SK-N-SH treated with all-trans-retinoic acid at 6 μM for 48 hours (cell line): ENCODE results near the gene PPP1R1B.

Experiments used
- ATAC-seq: fragments of 200-7000 bp; cut with Tn5 transposase; 3 replicates; pipeline ENCODE4 v1.9.1; 2020; ENCODE audit warnings: mild to moderate bottlenecking, moderate library complexity
- ARNTL ChIP-seq: fragments of 450-650 bp; formaldehyde crosslinking; IDR thresholded peaks from 2 replicates; pipeline ENCODE4 v1.5.0; 2020; ENCODE audit warnings: low read depth, mild to moderate bottlenecking, moderate library complexity, borderline replicate concordance
- BACH2 ChIP-seq: fragments of 250-450 bp; sonication (Bioruptor Pico); IDR thresholded peaks from 2 replicates; pipeline ENCODE4 v1.9.0; 2021; ENCODE audit warnings: mild to moderate bottlenecking, borderline replicate concordance
- CSDC2 ChIP-seq: fragments of 250-450 bp; sonication (Bioruptor Pico); IDR thresholded peaks from 2 replicates; pipeline ENCODE4 v1.5.0; 2020; ENCODE audit warnings: mild to moderate bottlenecking, moderate library complexity
- ESRRG ChIP-seq: fragments of 250-450 bp; sonication (Bioruptor Pico); IDR thresholded peaks from 2 replicates; pipeline ENCODE4 v1.6.1; 2021; ENCODE audit warnings: mild to moderate bottlenecking
- ISL1 ChIP-seq: fragments of 250-450 bp; sonication (Bioruptor Pico); IDR thresholded peaks from 2 replicates; pipeline ENCODE4 v2.1.2; 2022; ENCODE audit warnings: mild to moderate bottlenecking, moderate library complexity
- PPARA ChIP-seq: fragments of 250-450 bp; sonication (Bioruptor Pico); IDR thresholded peaks from 2 replicates; pipeline ENCODE4 v1.5.0; 2020; ENCODE audit warnings: mild to moderate bottlenecking, borderline replicate concordance
- RARB ChIP-seq: fragments of 250-450 bp; sonication (Bioruptor Pico); IDR thresholded peaks from 2 replicates; pipeline ENCODE4 v1.8.0; 2021; ENCODE audit warnings: mild to moderate bottlenecking, moderate library complexity
- SNAI2 ChIP-seq: fragments of 250-450 bp; sonication (Bioruptor Pico); IDR thresholded peaks from 2 replicates; pipeline ENCODE4 v1.5.0; 2020; ENCODE audit warnings: mild to moderate bottlenecking, moderate library complexity
- TCF4 ChIP-seq: fragments of 250-450 bp; sonication (Bioruptor Pico); IDR thresholded peaks from 2 replicates; pipeline ENCODE4 v1.8.0; 2021; ENCODE audit warnings: mild to moderate bottlenecking, moderate library complexity, borderline replicate concordance
- TOX ChIP-seq: fragments of 250-450 bp; sonication (Bioruptor Pico); IDR thresholded peaks from 2 replicates; pipeline ENCODE4 v1.8.0; 2021; ENCODE audit warnings: mild to moderate bottlenecking, moderate library complexity, borderline replicate concordance
- ZC3H10 ChIP-seq: fragments of 250-450 bp; sonication (Bioruptor Pico); IDR thresholded peaks from 2 replicates; pipeline ENCODE4 v1.5.1; 2021; ENCODE audit warnings: mild to moderate bottlenecking, moderate library complexity
- ZFP3 ChIP-seq: fragments of 250-450 bp; sonication (Bioruptor Pico); IDR thresholded peaks from 2 replicates; pipeline ENCODE4 v1.5.0; 2020; ENCODE audit warnings: mild to moderate bottlenecking, moderate library complexity
- ZFP30 ChIP-seq: fragments of 450-650 bp; formaldehyde crosslinking; IDR thresholded peaks from 2 replicates; pipeline ENCODE4 v1.5.0; 2022; ENCODE audit warnings: mild to moderate bottlenecking, moderate library complexity
- ZNF565 ChIP-seq: fragments of 450-650 bp; formaldehyde crosslinking; conservative IDR thresholded peaks from 2 replicates; pipeline ENCODE4 v1.5.0; 2020; ENCODE audit warnings: low read depth, mild to moderate bottlenecking, moderate library complexity
- ZNF8 ChIP-seq: fragments of 450-650 bp; formaldehyde crosslinking; IDR thresholded peaks from 2 replicates; pipeline ENCODE4 v1.5.0; 2020; ENCODE audit warnings: mild to moderate bottlenecking, moderate library complexity
- TF ChIP-seq, protein P1 (sequence below): fragments of 250-450 bp; sonication (Bioruptor Pico); IDR thresholded peaks from 2 replicates; pipeline ENCODE4 v1.8.0; 2021; ENCODE audit warnings: low read depth, mild to moderate bottlenecking, moderate library complexity, borderline replicate concordance
- TF ChIP-seq, protein P2 (sequence below): fragments of 250-450 bp; sonication (Bioruptor Pico); IDR thresholded peaks from 2 replicates; pipeline ENCODE4 v1.5.1; 2020; ENCODE audit warnings: low read depth, mild to moderate bottlenecking, moderate library complexity
- TF ChIP-seq, protein P3 (sequence below): fragments of 250-450 bp; sonication (Bioruptor Pico); IDR thresholded peaks from 2 replicates; pipeline ENCODE4 v1.8.0; 2020; ENCODE audit warnings: mild to moderate bottlenecking, moderate library complexity, borderline replicate concordance

Gene PPP1R1B

DNA sequence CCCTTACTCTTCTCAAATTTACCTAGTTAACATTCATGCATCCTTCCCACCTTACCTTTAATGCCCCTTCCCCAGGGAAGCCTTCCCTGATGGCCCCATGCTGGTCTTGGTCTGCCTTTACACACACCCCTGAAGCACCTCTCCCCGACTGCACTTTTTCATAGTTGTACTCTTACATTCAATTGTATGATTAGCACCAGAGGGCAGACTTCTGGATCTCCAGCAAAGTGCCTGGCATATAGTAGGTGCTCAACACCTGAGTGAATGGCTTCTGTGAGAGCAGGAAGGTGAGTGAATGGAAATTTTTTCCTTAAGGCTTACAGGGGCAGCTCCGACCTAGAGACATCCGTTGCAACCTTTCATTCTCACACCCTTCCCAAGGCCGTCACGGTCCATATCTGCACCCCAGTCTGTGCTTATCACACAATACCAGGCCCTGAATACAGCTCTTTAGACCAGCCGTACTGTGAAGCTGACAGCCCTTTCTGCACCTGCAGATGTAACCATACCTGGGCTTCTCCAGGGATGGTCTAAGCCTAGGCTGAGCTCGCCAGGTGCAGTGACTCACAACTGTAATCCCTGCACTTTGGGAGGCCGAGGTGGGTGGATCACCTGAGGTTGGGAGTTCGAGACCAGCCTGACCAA lies 56.7 kb downstream of the PPP1R1B start:
- ATAC-seq: no peak
- no peak for TF ChIP-seq ZNF8 (CRISPR knock-in tag)
- no peak for TF ChIP-seq CSDC2 (CRISPR knock-in tag)
- no peak for TF ChIP-seq ISL1 (CRISPR knock-in tag)
- TF ChIP-seq, protein P1, sequence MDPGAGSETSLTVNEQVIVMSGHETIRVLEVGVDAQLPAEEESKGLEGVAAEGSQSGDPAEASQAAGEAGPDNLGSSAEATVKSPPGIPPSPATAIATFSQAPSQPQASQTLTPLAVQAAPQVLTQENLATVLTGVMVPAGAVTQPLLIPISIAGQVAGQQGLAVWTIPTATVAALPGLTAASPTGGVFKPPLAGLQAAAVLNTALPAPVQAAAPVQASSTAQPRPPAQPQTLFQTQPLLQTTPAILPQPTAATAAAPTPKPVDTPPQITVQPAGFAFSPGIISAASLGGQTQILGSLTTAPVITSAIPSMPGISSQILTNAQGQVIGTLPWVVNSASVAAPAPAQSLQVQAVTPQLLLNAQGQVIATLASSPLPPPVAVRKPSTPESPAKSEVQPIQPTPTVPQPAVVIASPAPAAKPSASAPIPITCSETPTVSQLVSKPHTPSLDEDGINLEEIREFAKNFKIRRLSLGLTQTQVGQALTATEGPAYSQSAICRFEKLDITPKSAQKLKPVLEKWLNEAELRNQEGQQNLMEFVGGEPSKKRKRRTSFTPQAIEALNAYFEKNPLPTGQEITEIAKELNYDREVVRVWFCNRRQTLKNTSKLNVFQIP: no peak
- TF ChIP-seq, protein P2, sequence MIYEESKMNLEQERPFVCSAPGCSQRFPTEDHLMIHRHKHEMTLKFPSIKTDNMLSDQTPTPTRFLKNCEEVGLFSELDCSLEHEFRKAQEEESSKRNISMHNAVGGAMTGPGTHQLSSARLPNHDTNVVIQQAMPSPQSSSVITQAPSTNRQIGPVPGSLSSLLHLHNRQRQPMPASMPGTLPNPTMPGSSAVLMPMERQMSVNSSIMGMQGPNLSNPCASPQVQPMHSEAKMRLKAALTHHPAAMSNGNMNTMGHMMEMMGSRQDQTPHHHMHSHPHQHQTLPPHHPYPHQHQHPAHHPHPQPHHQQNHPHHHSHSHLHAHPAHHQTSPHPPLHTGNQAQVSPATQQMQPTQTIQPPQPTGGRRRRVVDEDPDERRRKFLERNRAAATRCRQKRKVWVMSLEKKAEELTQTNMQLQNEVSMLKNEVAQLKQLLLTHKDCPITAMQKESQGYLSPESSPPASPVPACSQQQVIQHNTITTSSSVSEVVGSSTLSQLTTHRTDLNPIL (CRISPR knock-in tag): no peak
- no peak for TF ChIP-seq ZFP3
- TF ChIP-seq, protein P3, sequence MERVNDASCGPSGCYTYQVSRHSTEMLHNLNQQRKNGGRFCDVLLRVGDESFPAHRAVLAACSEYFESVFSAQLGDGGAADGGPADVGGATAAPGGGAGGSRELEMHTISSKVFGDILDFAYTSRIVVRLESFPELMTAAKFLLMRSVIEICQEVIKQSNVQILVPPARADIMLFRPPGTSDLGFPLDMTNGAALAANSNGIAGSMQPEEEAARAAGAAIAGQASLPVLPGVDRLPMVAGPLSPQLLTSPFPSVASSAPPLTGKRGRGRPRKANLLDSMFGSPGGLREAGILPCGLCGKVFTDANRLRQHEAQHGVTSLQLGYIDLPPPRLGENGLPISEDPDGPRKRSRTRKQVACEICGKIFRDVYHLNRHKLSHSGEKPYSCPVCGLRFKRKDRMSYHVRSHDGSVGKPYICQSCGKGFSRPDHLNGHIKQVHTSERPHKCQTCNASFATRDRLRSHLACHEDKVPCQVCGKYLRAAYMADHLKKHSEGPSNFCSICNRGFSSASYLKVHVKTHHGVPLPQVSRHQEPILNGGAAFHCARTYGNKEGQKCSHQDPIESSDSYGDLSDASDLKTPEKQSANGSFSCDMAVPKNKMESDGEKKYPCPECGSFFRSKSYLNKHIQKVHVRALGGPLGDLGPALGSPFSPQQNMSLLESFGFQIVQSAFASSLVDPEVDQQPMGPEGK (CRISPR knock-in tag): no peak
- TF ChIP-seq BACH2 (CRISPR knock-in tag): no peak
- TF ChIP-seq TCF4 (CRISPR knock-in tag): no peak
- TF ChIP-seq SNAI2 (CRISPR knock-in tag): no peak

DNA sequence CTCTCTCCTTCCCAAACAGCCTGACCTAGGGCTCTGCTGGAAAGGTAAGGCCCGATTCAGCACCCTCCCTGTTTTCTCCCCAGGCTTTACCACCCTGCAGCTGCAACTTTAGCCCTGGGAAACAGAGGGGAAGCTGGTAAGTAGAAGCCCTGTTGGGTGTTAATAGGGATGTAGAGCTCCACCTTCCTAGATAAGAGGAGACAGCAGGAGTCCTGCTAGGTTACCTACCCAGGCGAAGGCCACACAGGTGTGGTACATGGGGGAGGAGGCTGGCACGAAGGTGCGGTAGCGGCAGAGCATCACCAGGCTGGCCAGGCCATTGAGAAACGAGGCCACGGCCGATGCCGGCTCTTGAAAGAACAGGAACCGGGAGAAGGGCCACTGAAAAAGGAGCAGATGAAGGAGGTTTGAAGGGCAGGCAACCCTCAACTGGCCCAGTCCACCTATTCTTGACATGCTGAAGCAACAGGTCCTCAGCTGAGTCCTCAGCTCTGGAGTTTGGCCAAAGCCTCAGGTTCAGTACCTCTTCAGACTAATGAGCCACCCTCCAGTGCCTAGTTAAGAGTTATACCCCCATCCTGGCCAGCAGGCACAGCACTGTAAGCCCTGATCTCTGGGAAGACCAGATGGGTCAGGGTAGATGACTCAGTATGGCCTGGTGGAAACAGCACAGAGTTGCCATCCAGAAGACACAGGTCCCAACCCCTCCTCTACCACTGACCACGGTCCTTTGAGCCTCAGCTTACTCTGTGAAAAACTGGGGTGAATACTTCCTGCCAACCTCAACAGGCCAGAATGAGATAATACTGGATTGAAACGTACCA lies 57.8 kb downstream of the PPP1R1B start:
- TF ChIP-seq ZFP30 (no peak), ZFP3 (no peak), ESRRG (no peak), ZC3H10 (no peak), PPARA (CRISPR knock-in tag) (no peak), ARNTL (CRISPR knock-in tag) (no peak), RARB (CRISPR knock-in tag) (no peak), ZNF8 (CRISPR knock-in tag) (no peak), TOX (no peak), ZNF565 (no peak), ISL1 (CRISPR knock-in tag) (no peak), BACH2 (CRISPR knock-in tag) (no peak)
- TF ChIP-seq, protein P1: no peak
- ATAC-seq: no peak
